DND-41 (cell line): Measurements from ENCODE around the gene AMOT.

Experiments
- ATAC-seq: fragments of 200-7000 bp; cut with Tn5 transposase; 3 replicates; pipeline ENCODE4 v1.9.1; 2021; ENCODE audit warnings: low read depth; ENCODE audit not compliant: insufficient read depth
- DNase-seq: peaks from one replicate; pipeline ENCODE4 v3.0.0-alpha.2; 2020
- H2AFZ ChIP-seq: 2 replicates; pipeline ENCODE4 v1.6.0; 2012; ENCODE audit warnings: low read depth, low read length
- H3K27ac ChIP-seq: 2 replicates; pipeline ENCODE4 v1.5.1; 2012; ENCODE audit warnings: low read length, inconsistent platforms
- H3K27me3 ChIP-seq: fragments of 200-600 bp; sonication (generic); 2 replicates; pipeline ENCODE4 v1.6.0; 2012; ENCODE audit warnings: low read length, mild to moderate bottlenecking, inconsistent platforms; ENCODE audit not compliant: insufficient read depth, poor library complexity
- H3K36me3 ChIP-seq: 2 replicates; pipeline ENCODE4 v1.5.1; 2012; ENCODE audit warnings: low read length, inconsistent platforms; ENCODE audit not compliant: insufficient read depth
- H3K4me1 ChIP-seq: 2 replicates; pipeline ENCODE4 v1.5.1; 2012; ENCODE audit warnings: mild to moderate bottlenecking, low read length; ENCODE audit not compliant: insufficient read depth
- H3K4me2 ChIP-seq: 2 replicates; pipeline ENCODE4 v1.6.0; 2012; ENCODE audit warnings: mild to moderate bottlenecking, moderate library complexity, low read length, inconsistent platforms; ENCODE audit not compliant: insufficient read depth
- H3K4me3 ChIP-seq, 2 experiments: fragments of 200-600 bp in 1 of 2; shearing (Covaris generic) in 1 of 2; 2 replicates each; pipeline ENCODE4 v1.5.1; 2012 to 2016; ENCODE audit warnings: inconsistent platforms in 2 of 2, low read length in 2 of 2, mild to moderate bottlenecking in 2 of 2, low read depth in 1 of 2, moderate library complexity in 1 of 2
- H3K79me2 ChIP-seq: 2 replicates; pipeline ENCODE4 v1.6.0; 2012; ENCODE audit warnings: low read length, inconsistent platforms; ENCODE audit not compliant: insufficient read depth
- H3K9ac ChIP-seq: 2 replicates; pipeline ENCODE4 v1.6.0; 2012; ENCODE audit warnings: low read depth, mild to moderate bottlenecking, inconsistent platforms, low read length, moderate library complexity
- H3K9me3 ChIP-seq: 2 replicates; pipeline ENCODE4 v1.5.1; 2012; ENCODE audit warnings: low read length, moderate library complexity, mild to moderate bottlenecking, inconsistent platforms; ENCODE audit not compliant: insufficient read depth, severe bottlenecking
- H4K20me1 ChIP-seq: 2 replicates; pipeline ENCODE4 v1.6.0; 2012; ENCODE audit warnings: low read length; ENCODE audit not compliant: insufficient read depth
- CTCF ChIP-seq: IDR thresholded peaks from 2 replicates; pipeline ENCODE4 v1.5.1; 2012; ENCODE audit warnings: borderline replicate concordance, low read length, moderate library complexity, mild to moderate bottlenecking; ENCODE audit not compliant: poor library complexity, severe bottlenecking; ENCODE audit errors: extremely low read depth
- EZH2 ChIP-seq: IDR thresholded peaks from 3 replicates; pipeline ENCODE4 v1.6.1; 2012; ENCODE audit warnings: borderline replicate concordance, low read depth, mild to moderate bottlenecking, moderate library complexity, low read length, inconsistent platforms; ENCODE audit not compliant: severe bottlenecking

AMOT gene

GRCh38 chrX:112839856-112840255 is 775 bp downstream of the AMOT start:
- Histone ChIP-seq H3K27ac (peak overlapping the region; percentile 50; the same call in 1 of the 2 replicates), H3K4me2 (peak overlapping the region; percentile 77), H3K4me3 (peak overlapping the region in 1 of 2 experiments; percentile 70; a peak in 3 of 4 replicates), H4K20me1 (no peaks in the 10 kb centered on the region), H2AFZ (peak overlapping the region; percentile 81), H3K79me2 (no peaks in the 10 kb centered on the region), H3K9me3 (no peaks in the 10 kb centered on the region), H3K4me1 (peaks cover 32% of the 10 kb centered on the region), H3K36me3 (no peaks in the 10 kb centered on the region), H3K27me3 (no peaks in the 10 kb centered on the region), H3K9ac (peak overlapping the region; percentile 70)
- DNase-seq (no peak), ATAC-seq (no peak)
- TF ChIP-seq CTCF (no peak), EZH2 (no peak)

- Histone ChIP-seq H3K4me3 (no peak overlapping the region), H3K79me2 (no peaks in the 10 kb centered on the region), H3K4me2 (no peak overlapping the region), H3K9ac (no peak overlapping the region), H2AFZ (no peak overlapping the region), H3K9me3 (no peaks in the 10 kb centered on the region), H3K36me3 (no peaks in the 10 kb centered on the region), H3K27me3 (no peaks in the 10 kb centered on the region), H3K4me1 (peaks cover 29% of the 10 kb centered on the region), H3K27ac (no peak overlapping the region), H4K20me1 (no peaks in the 10 kb centered on the region)
- no peak for TF ChIP-seq EZH2
- ATAC-seq (no peak), DNase-seq (no peak)
Measured at GRCh38 chrX:112837531-112837930, 3.1 kb downstream of the AMOT start.

- no peaks in the 10 kb centered on the region for H3K79me2 ChIP-seq
- no peak for DNase-seq
- no peak for TF ChIP-seq EZH2
- no peak for TF ChIP-seq CTCF
- H3K4me2 ChIP-seq = no peak overlapping the region
- H3K27me3 ChIP-seq = no peaks in the 10 kb centered on the region
- no peaks in the 10 kb centered on the region for H3K9me3 ChIP-seq
- peaks cover 15% of the 10 kb centered on the region for H3K4me1 ChIP-seq
- ATAC-seq = no peak
- H3K4me3 ChIP-seq = no peak overlapping the region
- H3K9ac ChIP-seq = no peak overlapping the region
- H4K20me1 ChIP-seq = no peaks in the 10 kb centered on the region
- H3K27ac ChIP-seq = no peak overlapping the region
- H3K36me3 ChIP-seq = no peaks in the 10 kb centered on the region
- no peak overlapping the region for H2AFZ ChIP-seq
Measured at GRCh38 chrX:112835019-112835418, 5.6 kb downstream of the AMOT start.

GRCh38 chrX:112834031-112834845 is 6.4 kb downstream of the AMOT start:
- TF ChIP-seq EZH2 (no peak), CTCF (no peak)
- Histone ChIP-seq H3K4me2 (no peak overlapping the region), H4K20me1 (no peaks in the 10 kb centered on the region), H3K36me3 (no peaks in the 10 kb centered on the region), H3K4me3 (no peak overlapping the region), H3K27me3 (no peaks in the 10 kb centered on the region), H3K9me3 (no peaks in the 10 kb centered on the region), H3K27ac (no peak overlapping the region), H2AFZ (no peak overlapping the region), H3K79me2 (no peaks in the 10 kb centered on the region), H3K9ac (no peak overlapping the region), H3K4me1 (peaks cover 7% of the 10 kb centered on the region; the same call in 1 of the 2 replicates)
- no peak for ATAC-seq
- DNase-seq = no peak
